Measurements from ENCODE around the gene APOL2.

- TF ChIP-seq CTCF (IDR thresholded peaks at IDR 0.05) = no peak
- no peak for TF ChIP-seq POLR2AphosphoS5 (IDR thresholded peaks at IDR 0.05)
Measured at GRCh38 chr22:36197514-36198146, 41.7 kb downstream of the APOL2 start.

All from transverse colon (tissue), 4 donors.